ENCODE measurements around the gene PDZRN3. TPM values are rescaled to one million over a fixed set of nuclear protein-coding genes. Genes with fewer than 3 reads are reported as not detected.

Gene PDZRN3
- total RNA-seq, 2 experiments from 2014 or later = not detected

- Mint-ChIP-seq H3K4me1 (ENCODE audit: low read depth) (no peaks in the 10 kb centered on the region), H3K36me3 (no peaks in the 10 kb centered on the region), H3K27ac (no peak overlapping the region), H3K27me3 (no peaks in the 10 kb centered on the region), H3K4me3 (no peak overlapping the region), H3K9me3 (no peaks in the 10 kb centered on the region)
- ChIA-PET CTCF (no interaction called here), POLR2A (no interaction called here)
- DNase-seq = no peak
- intact Hi-C loops (cut with micrococcal nuclease) = no loop called here
Measured at GRCh38 chr3:73653877-73654276, 29.1 kb upstream of the PDZRN3 start.

GRCh38 chr3:73653351-73653750, 28.6 kb upstream of the PDZRN3 start:
- no peaks in the 10 kb centered on the region for H3K4me1 Mint-ChIP-seq (ENCODE audit: low read depth)
- intact Hi-C loops (cut with micrococcal nuclease) = no loop called here
- no peak for DNase-seq

GRCh38 chr3:73652896-73653295, 28.2 kb upstream of the PDZRN3 start:
- H3K36me3 Mint-ChIP-seq = no peaks in the 10 kb centered on the region
- H3K9me3 Mint-ChIP-seq = no peaks in the 10 kb centered on the region
- H3K27me3 Mint-ChIP-seq = no peaks in the 10 kb centered on the region
- intact Hi-C loops (cut with micrococcal nuclease) = no loop called here
- CTCF ChIA-PET = no interaction called here
- no peaks in the 10 kb centered on the region for H3K4me1 Mint-ChIP-seq (ENCODE audit: low read depth)
- no peak for DNase-seq
- H3K27ac Mint-ChIP-seq = no peak overlapping the region
- H3K4me3 Mint-ChIP-seq = no peak overlapping the region
- POLR2A ChIA-PET = no interaction called here

More at GRCh38 chr3:73653351-73653750, 28.6 kb upstream of the PDZRN3 start:
- no peaks in the 10 kb centered on the region for H3K36me3 Mint-ChIP-seq
- no peak overlapping the region for H3K4me3 Mint-ChIP-seq
- H3K27ac Mint-ChIP-seq = no peak overlapping the region
- H3K27me3 Mint-ChIP-seq = no peaks in the 10 kb centered on the region
- POLR2A ChIA-PET = no interaction called here
- CTCF ChIA-PET = no interaction called here
- H3K9me3 Mint-ChIP-seq = no peaks in the 10 kb centered on the region

GRCh38 chr3:73637042-73637441, 12.3 kb upstream of the PDZRN3 start:
- ChIA-PET CTCF (interaction anchor here (0.6 kb wide), 1 partner anchor 714 kb away, joined by 6 read pairs; no protein-coding TSS in a partner anchor), POLR2A (no interaction called here)
- Mint-ChIP-seq H3K4me1 (ENCODE audit: low read depth) (no peaks in the 10 kb centered on the region), H3K27ac (no peak overlapping the region), H3K36me3 (no peaks in the 10 kb centered on the region), H3K9me3 (no peaks in the 10 kb centered on the region), H3K4me3 (no peak overlapping the region), H3K27me3 (no peaks in the 10 kb centered on the region)
- DNase-seq = no peak
- intact Hi-C loops (cut with micrococcal nuclease) = no loop called here

- ChIA-PET CTCF (no interaction called here), POLR2A (no interaction called here)
- Mint-ChIP-seq H3K27me3 (no peaks in the 10 kb centered on the region), H3K27ac (no peak overlapping the region), H3K36me3 (no peaks in the 10 kb centered on the region), H3K4me3 (no peak overlapping the region), H3K4me1 (ENCODE audit: low read depth) (no peaks in the 10 kb centered on the region), H3K9me3 (no peaks in the 10 kb centered on the region)
- intact Hi-C loops (cut with micrococcal nuclease) = no loop called here
- no peak for DNase-seq
Measured at GRCh38 chr3:73635254-73635653, 10.5 kb upstream of the PDZRN3 start.

GRCh38 chr3:73633916-73634344, 9.2 kb upstream of the PDZRN3 start:
- H3K4me1 Mint-ChIP-seq (ENCODE audit: low read depth) = no peaks in the 10 kb centered on the region
- no peaks in the 10 kb centered on the region for H3K27me3 Mint-ChIP-seq
- H3K27ac Mint-ChIP-seq = no peak overlapping the region
- H3K4me3 Mint-ChIP-seq = no peak overlapping the region
- ChIA-PET CTCF (no interaction called here), POLR2A (no interaction called here)
- H3K9me3 Mint-ChIP-seq = no peaks in the 10 kb centered on the region
- no peak for DNase-seq
- H3K36me3 Mint-ChIP-seq = no peaks in the 10 kb centered on the region
- intact Hi-C loops (cut with micrococcal nuclease) = no loop called here

GRCh38 chr3:73633453-73633852, 8.7 kb upstream of the PDZRN3 start:
- CTCF ChIA-PET = no interaction called here
- no peaks in the 10 kb centered on the region for H3K9me3 Mint-ChIP-seq

GRCh38 chr3:73626106-73626505, 1.4 kb upstream of the PDZRN3 start:
- intact Hi-C loops (cut with micrococcal nuclease) = no loop called here
- H3K27ac Mint-ChIP-seq = no peak overlapping the region
- H3K4me1 Mint-ChIP-seq (ENCODE audit: low read depth) = no peaks in the 10 kb centered on the region
- peaks cover 9% of the 10 kb centered on the region for H3K27me3 Mint-ChIP-seq
- H3K9me3 Mint-ChIP-seq = no peaks in the 10 kb centered on the region
- H3K36me3 Mint-ChIP-seq = no peaks in the 10 kb centered on the region
- CTCF ChIA-PET = no interaction called here
- no peak overlapping the region for H3K4me3 Mint-ChIP-seq
- POLR2A ChIA-PET = no interaction called here
- no peak for DNase-seq

More at GRCh38 chr3:73633453-73633852, 8.7 kb upstream of the PDZRN3 start:
- DNase-seq = no peak
- POLR2A ChIA-PET = no interaction called here
- intact Hi-C loops (cut with micrococcal nuclease) = no loop called here
- H3K4me1 Mint-ChIP-seq (ENCODE audit: low read depth) = no peaks in the 10 kb centered on the region
- no peak overlapping the region for H3K27ac Mint-ChIP-seq
- H3K36me3 Mint-ChIP-seq = no peaks in the 10 kb centered on the region
- no peaks in the 10 kb centered on the region for H3K27me3 Mint-ChIP-seq
- no peak overlapping the region for H3K4me3 Mint-ChIP-seq

- Mint-ChIP-seq H3K27me3 (peaks cover 9% of the 10 kb centered on the region), H3K4me1 (ENCODE audit: low read depth) (no peaks in the 10 kb centered on the region), H3K9me3 (no peaks in the 10 kb centered on the region), H3K27ac (no peak overlapping the region), H3K36me3 (no peaks in the 10 kb centered on the region), H3K4me3 (no peak overlapping the region)
- intact Hi-C loops (cut with micrococcal nuclease) = no loop called here
- DNase-seq = no peak
- CTCF ChIA-PET = no interaction called here
- POLR2A ChIA-PET = no interaction called here
Measured at GRCh38 chr3:73624017-73624820, 522 bp downstream of the PDZRN3 start.

GRCh38 chr3:73623346-73623745, 1.4 kb downstream of the PDZRN3 start:
- no peaks in the 10 kb centered on the region for H3K9me3 Mint-ChIP-seq
- ChIA-PET POLR2A (no interaction called here), CTCF (interaction anchor here (0.7 kb wide), 1 partner anchor 27 kb away, joined by 3 read pairs; no protein-coding TSS in a partner anchor)
- no peak overlapping the region for H3K4me3 Mint-ChIP-seq
- intact Hi-C loops (cut with micrococcal nuclease) = no loop called here
- H3K36me3 Mint-ChIP-seq = no peaks in the 10 kb centered on the region
- H3K27ac Mint-ChIP-seq = no peak overlapping the region
- no peak for DNase-seq
- H3K4me1 Mint-ChIP-seq (ENCODE audit: low read depth) = no peaks in the 10 kb centered on the region
- H3K27me3 Mint-ChIP-seq = peaks cover 9% of the 10 kb centered on the region

- peaks cover 9% of the 10 kb centered on the region for H3K27me3 Mint-ChIP-seq
- H3K4me1 Mint-ChIP-seq (ENCODE audit: low read depth) = no peaks in the 10 kb centered on the region
- H3K9me3 Mint-ChIP-seq = no peaks in the 10 kb centered on the region
- H3K27ac Mint-ChIP-seq = no peak overlapping the region
- ChIA-PET CTCF (no interaction called here), POLR2A (no interaction called here)
- no peaks in the 10 kb centered on the region for H3K36me3 Mint-ChIP-seq
- H3K4me3 Mint-ChIP-seq = no peak overlapping the region
- DNase-seq = no peak
- intact Hi-C loops (cut with micrococcal nuclease) = no loop called here
Measured at GRCh38 chr3:73622091-73622805, 2.5 kb downstream of the PDZRN3 start.

GRCh38 chr3:73621388-73621787, 3.4 kb downstream of the PDZRN3 start:
- Mint-ChIP-seq H3K9me3 (no peaks in the 10 kb centered on the region), H3K36me3 (no peaks in the 10 kb centered on the region), H3K27me3 (peaks cover 9% of the 10 kb centered on the region), H3K4me1 (ENCODE audit: low read depth) (no peaks in the 10 kb centered on the region), H3K27ac (no peak overlapping the region), H3K4me3 (no peak overlapping the region)
- no peak for DNase-seq
- intact Hi-C loops (cut with micrococcal nuclease) = no loop called here
- POLR2A ChIA-PET = no interaction called here
- CTCF ChIA-PET = no interaction called here

- no peaks in the 10 kb centered on the region for H3K4me1 Mint-ChIP-seq (ENCODE audit: low read depth)
- ChIA-PET CTCF (interaction anchor here (0.6 kb wide), 1 partner anchor 13 kb away, joined by 4 read pairs; no protein-coding TSS in a partner anchor), POLR2A (no interaction called here)
- H3K27ac Mint-ChIP-seq = no peak overlapping the region
- no peaks in the 10 kb centered on the region for H3K27me3 Mint-ChIP-seq
- DNase-seq = no peak
- H3K36me3 Mint-ChIP-seq = no peaks in the 10 kb centered on the region
- H3K4me3 Mint-ChIP-seq = no peak overlapping the region
- H3K9me3 Mint-ChIP-seq = no peaks in the 10 kb centered on the region
- intact Hi-C loops (cut with micrococcal nuclease) = no loop called here
Measured at GRCh38 chr3:73618461-73618860, 6.3 kb downstream of the PDZRN3 start.
